Trophoblast cell (in vitro differentiated cells and primary cell): ENCODE measurements around the gene CHCHD4.
"Not testable (repeated sequence)": the region's sequence is repeated elsewhere in the genome, so short reads cannot be mapped to it uniquely, and the experiment has no call there.

Experiments used
- DNase-seq, 2 donors: peaks; one replicate each; pipeline ENCODE4 v3.0.0-alpha.2; 2016
- H2AFZ ChIP-seq: 2 replicates; pipeline ENCODE4 v1.6.1; 2013; ENCODE audit warnings: low read length, moderate library complexity, mild to moderate bottlenecking; ENCODE audit not compliant: insufficient read depth, poor library complexity
- H2AK5ac ChIP-seq: 2 replicates; pipeline ENCODE4 v1.6.1; 2013; ENCODE audit warnings: mild to moderate bottlenecking, low read length
- H2BK120ac ChIP-seq: 2 replicates; pipeline ENCODE4 v1.6.1; 2013; ENCODE audit warnings: low read length, mild to moderate bottlenecking, moderate library complexity; ENCODE audit not compliant: insufficient read depth, poor library complexity
- H2BK12ac ChIP-seq: 2 replicates; pipeline ENCODE4 v1.6.1; 2013; ENCODE audit warnings: mild to moderate bottlenecking, low read length, moderate library complexity
- H2BK5ac ChIP-seq: 2 replicates; pipeline ENCODE4 v1.6.1; 2013; ENCODE audit warnings: low read length, low read depth, moderate library complexity, mild to moderate bottlenecking; ENCODE audit not compliant: poor library complexity
- H3K14ac ChIP-seq: 2 replicates; pipeline ENCODE4 v1.6.1; 2013; ENCODE audit warnings: mild to moderate bottlenecking, low read length
- H3K18ac ChIP-seq: 2 replicates; pipeline ENCODE4 v1.6.1; 2013; ENCODE audit warnings: mild to moderate bottlenecking, low read length
- H3K23ac ChIP-seq: 2 replicates; pipeline ENCODE4 v1.6.1; 2013; ENCODE audit warnings: low read length
- H3K27ac ChIP-seq: 2 replicates; pipeline ENCODE4 v1.5.1; 2013; ENCODE audit warnings: low read depth, mild to moderate bottlenecking, inconsistent platforms, low read length, moderate library complexity
- H3K27me3 ChIP-seq: 2 replicates; pipeline ENCODE4 v1.6.1; 2013; ENCODE audit warnings: inconsistent platforms, mild to moderate bottlenecking, low read length, moderate library complexity; ENCODE audit not compliant: insufficient read depth
- H3K36me3 ChIP-seq, 2 experiments: 1 replicate in 1 of 2; 2 replicates in 1 of 2; pipeline ENCODE4 v1.6.1; 2013; ENCODE audit warnings: low read length in 2 of 2, mild to moderate bottlenecking in 2 of 2, moderate library complexity in 1 of 2; ENCODE audit not compliant: insufficient read depth in 2 of 2, control insufficient read depth in 1 of 2
- H3K4ac ChIP-seq: 2 replicates; pipeline ENCODE4 v1.6.1; 2013; ENCODE audit warnings: low read depth, mild to moderate bottlenecking, low read length, moderate library complexity
- H3K4me1 ChIP-seq, 2 experiments: 1 replicate in 1 of 2; 2 replicates in 1 of 2; pipeline ENCODE4 v1.6.1; 2013; ENCODE audit warnings: low read length in 2 of 2, mild to moderate bottlenecking in 2 of 2, moderate library complexity in 1 of 2; ENCODE audit not compliant: insufficient read depth in 2 of 2, control insufficient read depth in 1 of 2
- H3K4me2 ChIP-seq: 2 replicates; pipeline ENCODE4 v1.6.1; 2013; ENCODE audit warnings: inconsistent platforms, mild to moderate bottlenecking, low read length, moderate library complexity
- H3K4me3 ChIP-seq: 2 replicates; pipeline ENCODE4 v1.5.1; 2013; ENCODE audit warnings: mild to moderate bottlenecking, low read depth, low read length, inconsistent platforms
- H3K79me1 ChIP-seq: one replicate; pipeline ENCODE4 v1.6.1; 2013; ENCODE audit warnings: low read length
- H3K79me2 ChIP-seq: 2 replicates; pipeline ENCODE4 v1.6.1; 2013; ENCODE audit warnings: low read length, mild to moderate bottlenecking; ENCODE audit not compliant: control insufficient read depth, insufficient read depth, poor library complexity
- H3K9ac ChIP-seq: 2 replicates; pipeline ENCODE4 v1.6.1; 2013; ENCODE audit warnings: mild to moderate bottlenecking, low read length
- H3K9me3 ChIP-seq: 2 replicates; pipeline ENCODE4 v1.6.1; 2013; ENCODE audit warnings: low read depth, mild to moderate bottlenecking, control low read depth, inconsistent platforms, low read length; ENCODE audit not compliant: insufficient read depth
- H4K12ac ChIP-seq: 2 replicates; pipeline ENCODE4 v1.6.1; 2013; ENCODE audit warnings: low read depth, mild to moderate bottlenecking, low read length, moderate library complexity
- H4K8ac ChIP-seq: 2 replicates; pipeline ENCODE4 v1.6.1; 2013; ENCODE audit warnings: low read depth, mild to moderate bottlenecking, low read length, moderate library complexity
- H4K91ac ChIP-seq: one replicate; pipeline ENCODE4 v1.6.1; 2013; ENCODE audit warnings: low read depth, mild to moderate bottlenecking, low read length, moderate library complexity
- WGBS: extraction: QIAGEN DNeasy Blood & Tissue Kit; methylation state at CpG from one replicate; pipeline ENCODE4 v1.1.7; 2013; ENCODE audit warnings: missing lambda C conversion rate; ENCODE audit not compliant: insufficient read length, insufficient coverage; ENCODE audit errors: extremely low coverage; 5-methylcytosine and 5-hydroxymethylcytosine counted together

The CHCHD4 gene

GRCh38 chr3:14092464-14092863 lies 32.2 kb downstream of the CHCHD4 start:
- Histone ChIP-seq H3K4me1 (no peaks in the 10 kb centered on the region), H3K36me3 (no peaks in the 10 kb centered on the region), H4K91ac (no peak overlapping the region), H3K14ac (no peak overlapping the region), H3K23ac (no peak overlapping the region), H2AFZ (no peak overlapping the region), H2BK12ac (no peak overlapping the region), H2BK5ac (no peak overlapping the region), H2BK120ac (no peak overlapping the region), H3K9me3 (peaks cover 1% of the 10 kb centered on the region), H3K9ac (no peak overlapping the region), H3K79me2 (no peaks in the 10 kb centered on the region), H3K4me2 (no peak overlapping the region), H3K18ac (no peak overlapping the region), H3K27me3 (no peaks in the 10 kb centered on the region), H3K27ac (no peak overlapping the region), H4K12ac (no peak overlapping the region), H3K79me1 (no peaks in the 10 kb centered on the region), H2AK5ac (no peak overlapping the region), H3K4me3 (no peak overlapping the region), H3K4ac (no peak overlapping the region), H4K8ac (no peak overlapping the region)
- DNase-seq = no peak
- no CpG with 5 or more reads among the region's 2 CpGs for WGBS

GRCh38 chr3:14091959-14092358 lies 32.7 kb downstream of the CHCHD4 start:
- not testable (repeated sequence) for DNase-seq, H3K79me2 ChIP-seq, H3K9me3 ChIP-seq, H3K4ac ChIP-seq, H3K27me3 ChIP-seq, H3K4me1 ChIP-seq, H3K79me1 ChIP-seq, H3K14ac ChIP-seq, H2AK5ac ChIP-seq, H4K12ac ChIP-seq, H2BK12ac ChIP-seq, H2BK120ac ChIP-seq, H2BK5ac ChIP-seq, H2AFZ ChIP-seq, H3K18ac ChIP-seq, H3K4me2 ChIP-seq, H3K4me3 ChIP-seq, H3K27ac ChIP-seq, H4K8ac ChIP-seq, H3K9ac ChIP-seq, H3K36me3 ChIP-seq, H4K91ac ChIP-seq, H3K23ac ChIP-seq
- WGBS = no CpG with 5 or more reads among the region's 5 CpGs

GRCh38 chr3:14087461-14087860 lies 37.2 kb downstream of the CHCHD4 start:
- H4K8ac ChIP-seq, H2AFZ ChIP-seq, H3K79me2 ChIP-seq, H3K4me1 ChIP-seq, H3K4ac ChIP-seq, H3K27me3 ChIP-seq, H3K9ac ChIP-seq, H3K14ac ChIP-seq, H3K79me1 ChIP-seq, H4K91ac ChIP-seq, H3K27ac ChIP-seq, H3K4me3 ChIP-seq, DNase-seq, H3K18ac ChIP-seq, H4K12ac ChIP-seq, H3K9me3 ChIP-seq, H2BK12ac ChIP-seq, H3K4me2 ChIP-seq, H3K23ac ChIP-seq, H2BK5ac ChIP-seq, H2BK120ac ChIP-seq, H2AK5ac ChIP-seq, H3K36me3 ChIP-seq: not testable (repeated sequence)
- no CpG with 5 or more reads among the region's 5 CpGs for WGBS

- Histone ChIP-seq H3K9me3 (peaks cover 5% of the 10 kb centered on the region), H3K4me3 (no peak overlapping the region), H3K27me3 (no peaks in the 10 kb centered on the region), H2BK12ac (no peak overlapping the region), H4K8ac (no peak overlapping the region), H4K12ac (no peak overlapping the region), H3K27ac (no peak overlapping the region), H2BK5ac (no peak overlapping the region), H3K79me2 (no peaks in the 10 kb centered on the region), H3K79me1 (no peaks in the 10 kb centered on the region), H2AK5ac (no peak overlapping the region), H2AFZ (no peak overlapping the region), H3K4ac (no peak overlapping the region), H3K4me2 (no peak overlapping the region), H3K4me1 (no peaks in the 10 kb centered on the region), H3K23ac (no peak overlapping the region), H2BK120ac (no peak overlapping the region), H4K91ac (no peak overlapping the region), H3K36me3 (no peaks in the 10 kb centered on the region), H3K14ac (no peak overlapping the region), H3K18ac (no peak overlapping the region), H3K9ac (no peak overlapping the region)
- no peak for DNase-seq
- no CpG with 5 or more reads among the region's 5 CpGs for WGBS
Observed at GRCh38 chr3:14082108-14082657, 42.5 kb downstream of the CHCHD4 start.
